ENCODE data around the gene AMDHD2. TPM values are rescaled to one million over a fixed set of nuclear protein-coding genes. Genes with fewer than 3 reads are reported as not detected.
"Not testable (repeated sequence)": the region's sequence is repeated elsewhere in the genome, so short reads cannot be mapped to it uniquely, and the experiment has no call there.

The AMDHD2 gene
- total RNA-seq, 6 experiments from 2014 or later, result 15.6 to 19.3 (median 18.6) TPM

GRCh38 chr16:2535625-2536013 is 15.4 kb downstream of the AMDHD2 start:
- Mint-ChIP-seq H3K27ac (peak overlapping the region; percentile 91), H3K4me1 (ENCODE audit: low read depth) (peaks cover 60% of the 10 kb centered on the region), H3K27me3 (ENCODE audit: insufficient read depth) (peaks cover 6% of the 10 kb centered on the region), H3K36me3 (ENCODE audit: low read depth) (peaks cover 15% of the 10 kb centered on the region), H3K9me3 (peaks cover 5% of the 10 kb centered on the region; the same call in 1 of the 2 replicates), H3K4me3 (peak overlapping the region; percentile 66)
- TF ChIP-seq CTCF (IDR thresholded peaks at IDR 0.05), result no peak
- DNase-seq, result peak; percentile 76

- peaks cover 58% of the 10 kb centered on the region for H3K4me1 Mint-ChIP-seq (ENCODE audit: low read depth)
- peaks cover 15% of the 10 kb centered on the region for H3K36me3 Mint-ChIP-seq (ENCODE audit: low read depth)
- DNase-seq, result peak; percentile 90
- peaks cover 5% of the 10 kb centered on the region; the same call in 1 of the 2 replicates for H3K9me3 Mint-ChIP-seq
- H3K27me3 Mint-ChIP-seq (ENCODE audit: insufficient read depth), result peaks cover 6% of the 10 kb centered on the region
- peak within 1 kb of the TSS; percentile 92 for H3K4me3 Mint-ChIP-seq
- no peak for TF ChIP-seq CTCF (IDR thresholded peaks at IDR 0.05)
- peak within 1 kb of the TSS; percentile 88 for H3K27ac Mint-ChIP-seq
Measured at GRCh38 chr16:2537451-2538379, 17.5 kb downstream of the AMDHD2 start, which contains the start of gene PDPK1. PDPK1 (plus strand) TSS chr16:2538021; CDS start chr16:2538113, 92 bp downstream.

- H3K27me3 Mint-ChIP-seq (ENCODE audit: insufficient read depth); H3K9me3 Mint-ChIP-seq; DNase-seq: not testable (repeated sequence)
- H3K4me3 Mint-ChIP-seq, result peak overlapping the region; percentile 87
- H3K4me1 Mint-ChIP-seq (ENCODE audit: low read depth), result peaks cover 55% of the 10 kb centered on the region
- peak overlapping the region; percentile 20; the same call in 1 of the 2 replicates for H3K27ac Mint-ChIP-seq
- peaks cover 15% of the 10 kb centered on the region for H3K36me3 Mint-ChIP-seq (ENCODE audit: low read depth)
Measured at GRCh38 chr16:2539192-2539844, 19.1 kb downstream of the AMDHD2 start.

GRCh38 chr16:2539845-2540458 is 19.8 kb downstream of the AMDHD2 start:
- H3K27ac Mint-ChIP-seq; H3K27me3 Mint-ChIP-seq (ENCODE audit: insufficient read depth); H3K9me3 Mint-ChIP-seq; DNase-seq: not testable (repeated sequence)
- peak; percentile 66 for TF ChIP-seq CTCF (IDR thresholded peaks at IDR 0.05)
- Mint-ChIP-seq H3K4me3 (peak overlapping the region; percentile 87), H3K36me3 (ENCODE audit: low read depth) (peaks cover 15% of the 10 kb centered on the region), H3K4me1 (ENCODE audit: low read depth) (peaks cover 51% of the 10 kb centered on the region)

GRCh38 chr16:2540912-2541311 is 20.7 kb downstream of the AMDHD2 start:
- Mint-ChIP-seq H3K36me3 (ENCODE audit: low read depth) (peaks cover 15% of the 10 kb centered on the region), H3K4me1 (ENCODE audit: low read depth) (peaks cover 42% of the 10 kb centered on the region), H3K27ac (peak overlapping the region; percentile 50; the same call in 1 of the 2 replicates)
- not testable (repeated sequence) for H3K4me3 Mint-ChIP-seq; DNase-seq; H3K9me3 Mint-ChIP-seq; H3K27me3 Mint-ChIP-seq (ENCODE audit: insufficient read depth)

- not testable (repeated sequence) for DNase-seq; H3K9me3 Mint-ChIP-seq; H3K4me3 Mint-ChIP-seq; H3K27me3 Mint-ChIP-seq (ENCODE audit: insufficient read depth); H3K27ac Mint-ChIP-seq
- H3K4me1 Mint-ChIP-seq (ENCODE audit: low read depth), result peaks cover 37% of the 10 kb centered on the region
- peaks cover 13% of the 10 kb centered on the region for H3K36me3 Mint-ChIP-seq (ENCODE audit: low read depth)
Measured at GRCh38 chr16:2541409-2541808, 21.2 kb downstream of the AMDHD2 start.

GRCh38 chr16:2543771-2544170 is 23.6 kb downstream of the AMDHD2 start:
- DNase-seq; H3K36me3 Mint-ChIP-seq (ENCODE audit: low read depth); H3K9me3 Mint-ChIP-seq; H3K27ac Mint-ChIP-seq; H3K27me3 Mint-ChIP-seq (ENCODE audit: insufficient read depth); H3K4me3 Mint-ChIP-seq: not testable (repeated sequence)
- H3K4me1 Mint-ChIP-seq (ENCODE audit: low read depth), result peaks cover 23% of the 10 kb centered on the region

- H3K4me1 Mint-ChIP-seq (ENCODE audit: low read depth); H3K27me3 Mint-ChIP-seq (ENCODE audit: insufficient read depth); DNase-seq; H3K36me3 Mint-ChIP-seq (ENCODE audit: low read depth); H3K9me3 Mint-ChIP-seq; H3K4me3 Mint-ChIP-seq; H3K27ac Mint-ChIP-seq: not testable (repeated sequence)
Measured at GRCh38 chr16:2550283-2550878, 30.2 kb downstream of the AMDHD2 start.
